Uterus (tissue), 4 donors: Measurements from ENCODE around the gene CLDN3. TPM values are rescaled to one million over a fixed set of nuclear protein-coding genes. Genes with fewer than 3 reads are reported as not detected.

Experiments used
- DNase-seq, 2 donors: peaks; one replicate each; pipeline ENCODE4 v3.0.0-alpha.2; 2019 to 2020
- H3K27ac ChIP-seq, 2 donors: fragments of 200-600 bp; sonication (generic); 1 replicate in 1 of 2; 2 replicates in 1 of 2; pipeline ENCODE4 v1.5.1; 2016 to 2018
- H3K27me3 ChIP-seq, 2 donors: fragments of 200-600 bp; sonication (generic); one replicate each; pipeline ENCODE4 v1.5.1; 2018 to 2019; ENCODE audit warnings: control low read depth in 1 of 2
- H3K36me3 ChIP-seq, 2 donors: fragments of 200-600 bp; sonication (generic); one replicate each; pipeline ENCODE4 v1.5.1; 2019; ENCODE audit warnings: control low read depth in 1 of 2
- H3K4me1 ChIP-seq, 2 donors: fragments of 200-600 bp; sonication (generic); one replicate each; pipeline ENCODE4 v1.5.1; 2018 to 2019; ENCODE audit warnings: control low read depth in 1 of 2
- H3K4me3 ChIP-seq, 2 donors: fragments of 200-600 bp; sonication (generic); 1 replicate in 1 of 2; 2 replicates in 1 of 2; pipeline ENCODE4 v1.5.1; 2018 to 2019; ENCODE audit warnings: mild to moderate bottlenecking in 1 of 2
- H3K9me3 ChIP-seq, 2 donors: fragments of 200-600 bp; sonication (generic); one replicate each; pipeline ENCODE4 v1.5.1; 2019; ENCODE audit warnings: control low read depth in 1 of 2
- POLR2A ChIP-seq, 2 donors: fragments of 450-650 bp; IDR thresholded peaks; one replicate each; pipeline ENCODE4 v1.6.1; 2016; ENCODE audit warnings: antibody characterized with exemption in 2 of 2, mild to moderate bottlenecking in 1 of 2, moderate library complexity in 1 of 2
- intact Hi-C: fragments of 100-400 bp; cut with DNase I; formaldehyde crosslinking; loops from one replicate; pipeline ENCODE4 v1.15.1; 2023; ENCODE audit warnings: low total_unique reads
- total RNA-seq, 4 donors: library from RNA; depleted of rRNA in 3 of 4; stranded (reverse); fragments of >200 nt in 3 of 4; gene quantifications; one replicate each; pipeline versions ENCODE4 v1.1.0 to v1.2.4, GENCODE V29; 2014 to 2023
- TF ChIP-seq, protein P1 (sequence below), 4 experiments: fragments of 200-600 bp in 2 of 4; fragments of 450-650 bp in 2 of 4; sonication (generic) in 2 of 4; IDR thresholded peaks; one replicate each; pipeline ENCODE4 v1.5.1; 2016 to 2019; ENCODE audit warnings: antibody characterized with exemption in 4 of 4, mild to moderate bottlenecking in 2 of 4, moderate library complexity in 1 of 4
- donor health status: DM: yes; HTN: yes; CAD: no.

CLDN3 gene
- total RNA-seq, 4 donors from 2014 or later = 0.51 to 15.1 (median 0.88) TPM; not detected in 1

- Histone ChIP-seq H3K27me3 (no peaks in the 10 kb centered on the region), H3K27ac (no peak overlapping the region), H3K9me3 (no peaks in the 10 kb centered on the region), H3K36me3 (no peaks in the 10 kb centered on the region), H3K4me3 (no peak overlapping the region), H3K4me1 (peaks cover 0 to 3% of the 10 kb centered on the region in 2 donors)
- TF ChIP-seq, protein P1, sequence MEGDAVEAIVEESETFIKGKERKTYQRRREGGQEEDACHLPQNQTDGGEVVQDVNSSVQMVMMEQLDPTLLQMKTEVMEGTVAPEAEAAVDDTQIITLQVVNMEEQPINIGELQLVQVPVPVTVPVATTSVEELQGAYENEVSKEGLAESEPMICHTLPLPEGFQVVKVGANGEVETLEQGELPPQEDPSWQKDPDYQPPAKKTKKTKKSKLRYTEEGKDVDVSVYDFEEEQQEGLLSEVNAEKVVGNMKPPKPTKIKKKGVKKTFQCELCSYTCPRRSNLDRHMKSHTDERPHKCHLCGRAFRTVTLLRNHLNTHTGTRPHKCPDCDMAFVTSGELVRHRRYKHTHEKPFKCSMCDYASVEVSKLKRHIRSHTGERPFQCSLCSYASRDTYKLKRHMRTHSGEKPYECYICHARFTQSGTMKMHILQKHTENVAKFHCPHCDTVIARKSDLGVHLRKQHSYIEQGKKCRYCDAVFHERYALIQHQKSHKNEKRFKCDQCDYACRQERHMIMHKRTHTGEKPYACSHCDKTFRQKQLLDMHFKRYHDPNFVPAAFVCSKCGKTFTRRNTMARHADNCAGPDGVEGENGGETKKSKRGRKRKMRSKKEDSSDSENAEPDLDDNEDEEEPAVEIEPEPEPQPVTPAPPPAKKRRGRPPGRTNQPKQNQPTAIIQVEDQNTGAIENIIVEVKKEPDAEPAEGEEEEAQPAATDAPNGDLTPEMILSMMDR (IDR thresholded peaks at IDR 0.05) = peak; percentile 28 to 77 (median 53)
- TF ChIP-seq POLR2A (IDR thresholded peaks at IDR 0.05) = no peak
- peak; percentile 42 to 62 for DNase-seq
- intact Hi-C loops = no loop called here
These were observed 35.2 kb downstream of the CLDN3 start for GRCh38 chr7:73734619-73735527.

- Histone ChIP-seq H3K4me3 (no peak overlapping the region), H3K27ac (no peak overlapping the region), H3K4me1 (no peaks in the 10 kb centered on the region), H3K27me3 (no peaks in the 10 kb centered on the region), H3K36me3 (no peaks in the 10 kb centered on the region), H3K9me3 (no peaks in the 10 kb centered on the region)
- no peak for DNase-seq
- intact Hi-C loops = no loop called here
- TF ChIP-seq POLR2A (IDR thresholded peaks at IDR 0.05) = no peak
- TF ChIP-seq, protein P1 (IDR thresholded peaks at IDR 0.05) = no peak
These were observed 37.7 kb downstream of the CLDN3 start for GRCh38 chr7:73732397-73732796.

GRCh38 chr7:73730485-73730884 is 39.6 kb downstream of the CLDN3 start:
- H3K27me3 ChIP-seq = no peaks in the 10 kb centered on the region
- no peaks in the 10 kb centered on the region for H3K36me3 ChIP-seq
- no peaks in the 10 kb centered on the region for H3K4me1 ChIP-seq
- no peak for TF ChIP-seq POLR2A (IDR thresholded peaks at IDR 0.05)
- TF ChIP-seq, protein P1 (IDR thresholded peaks at IDR 0.05) = no peak
- H3K9me3 ChIP-seq = no peaks in the 10 kb centered on the region
- no peak overlapping the region for H3K4me3 ChIP-seq
- DNase-seq = no peak
- no peak overlapping the region for H3K27ac ChIP-seq
- intact Hi-C loops = no loop called here

GRCh38 chr7:73728551-73728950 is 41.5 kb downstream of the CLDN3 start:
- no peaks in the 10 kb centered on the region for H3K9me3 ChIP-seq
- no peaks in the 10 kb centered on the region for H3K27me3 ChIP-seq
- H3K4me3 ChIP-seq = no peak overlapping the region
- DNase-seq = no peak
- no peak for TF ChIP-seq POLR2A (IDR thresholded peaks at IDR 0.05)
- TF ChIP-seq, protein P1 (IDR thresholded peaks at IDR 0.05) = no peak
- no peak overlapping the region for H3K27ac ChIP-seq
- H3K4me1 ChIP-seq = no peaks in the 10 kb centered on the region
- intact Hi-C loops = no loop called here
- H3K36me3 ChIP-seq = no peaks in the 10 kb centered on the region

- H3K27me3 ChIP-seq = no peaks in the 10 kb centered on the region
- H3K4me3 ChIP-seq = no peak overlapping the region
- DNase-seq = no peak
- no peaks in the 10 kb centered on the region for H3K4me1 ChIP-seq
- no peaks in the 10 kb centered on the region for H3K9me3 ChIP-seq
- TF ChIP-seq, protein P1 (IDR thresholded peaks at IDR 0.05) = no peak
- intact Hi-C loops = loop anchor here (2.0 kb wide), 1 partner anchor 121 kb away; no protein-coding TSS in a partner anchor
- no peaks in the 10 kb centered on the region for H3K36me3 ChIP-seq
- H3K27ac ChIP-seq = no peak overlapping the region
These were observed 42.1 kb downstream of the CLDN3 start for GRCh38 chr7:73727952-73728351.
